Body of pancreas (tissue), 4 donors: Measurements from ENCODE around the gene EPHX1.

Experiments
- CTCF ChIP-seq, 7 experiments: fragments of 450-650 bp in 4 of 7; fragments of 200-600 bp in 3 of 7; sonication (generic) in 3 of 7; IDR thresholded peaks; one replicate each; pipeline ENCODE4 v1.5.1; 2016 to 2019; ENCODE audit warnings: antibody characterized with exemption in 7 of 7
- POLR2A ChIP-seq, 3 donors: fragments of 450-650 bp; IDR thresholded peaks; one replicate each; pipeline ENCODE4 v1.6.1; 2016; ENCODE audit warnings: antibody characterized with exemption in 3 of 3, mild to moderate bottlenecking in 2 of 3

GRCh38 chr1:225874431-225874830 lies 64.5 kb downstream of the EPHX1 start:
- TF ChIP-seq POLR2A (IDR thresholded peaks at IDR 0.05): no peak
- TF ChIP-seq CTCF (IDR thresholded peaks at IDR 0.05): no peak
